NT2/D1 (cell line): Measurements from ENCODE around the gene TGFBRAP1.

ENCODE experiments used
- SUZ12 ChIP-seq: IDR thresholded peaks from 2 replicates; pipeline ENCODE4 v1.6.1; 2011; ENCODE audit not compliant: insufficient read length, insufficient read depth; ENCODE audit errors: extremely low read depth
- YY1 ChIP-seq: IDR thresholded peaks from 2 replicates; pipeline ENCODE4 v1.6.1; 2011; ENCODE audit not compliant: insufficient read length, insufficient read depth
- ZNF274 ChIP-seq: IDR thresholded peaks from 2 replicates; pipeline ENCODE4 v1.6.1; 2011; ENCODE audit warnings: mild to moderate bottlenecking, low read depth, low read length

DNA sequence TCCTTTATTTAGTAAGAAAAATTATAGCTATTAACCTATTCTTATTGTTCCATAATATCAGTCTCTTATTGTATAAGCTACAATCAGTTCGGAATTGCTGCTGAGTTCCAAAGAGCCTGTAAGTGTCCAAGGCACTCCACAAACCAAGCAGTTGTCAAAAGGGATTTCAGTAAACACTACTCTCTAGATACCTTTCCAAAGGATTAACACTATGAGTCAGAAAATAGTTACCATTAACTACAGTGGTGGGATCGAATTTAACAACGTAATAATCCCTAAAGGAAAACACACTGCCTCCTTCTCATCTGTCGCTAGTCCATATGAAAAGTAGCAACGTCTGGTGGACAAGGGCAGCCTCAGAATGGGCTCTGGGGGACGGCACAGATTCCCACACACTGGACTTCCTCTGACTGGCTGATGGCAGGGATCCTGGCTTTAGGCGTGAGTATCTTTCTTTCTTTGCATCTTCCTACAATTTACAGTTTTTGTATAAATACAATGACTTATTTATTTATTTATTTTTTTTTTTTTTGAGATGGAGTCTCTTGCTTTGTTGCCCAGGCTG, 8.8 kb downstream of the TGFBRAP1 start:
- no peak for TF ChIP-seq YY1
- no peak for TF ChIP-seq SUZ12
- TF ChIP-seq ZNF274: no peak
